Medulla oblongata (tissue), 1 donor: ENCODE results near the gene PHF21A.
"Not testable (repeated sequence)": the region's sequence is repeated elsewhere in the genome, so short reads cannot be mapped to it uniquely, and the experiment has no call there.

Experiments
- DNase-seq: peaks from one replicate; pipeline ENCODE4 v3.0.0-alpha.2; 2015; ENCODE audit errors: extremely low spot score

PHF21A gene

DNA sequence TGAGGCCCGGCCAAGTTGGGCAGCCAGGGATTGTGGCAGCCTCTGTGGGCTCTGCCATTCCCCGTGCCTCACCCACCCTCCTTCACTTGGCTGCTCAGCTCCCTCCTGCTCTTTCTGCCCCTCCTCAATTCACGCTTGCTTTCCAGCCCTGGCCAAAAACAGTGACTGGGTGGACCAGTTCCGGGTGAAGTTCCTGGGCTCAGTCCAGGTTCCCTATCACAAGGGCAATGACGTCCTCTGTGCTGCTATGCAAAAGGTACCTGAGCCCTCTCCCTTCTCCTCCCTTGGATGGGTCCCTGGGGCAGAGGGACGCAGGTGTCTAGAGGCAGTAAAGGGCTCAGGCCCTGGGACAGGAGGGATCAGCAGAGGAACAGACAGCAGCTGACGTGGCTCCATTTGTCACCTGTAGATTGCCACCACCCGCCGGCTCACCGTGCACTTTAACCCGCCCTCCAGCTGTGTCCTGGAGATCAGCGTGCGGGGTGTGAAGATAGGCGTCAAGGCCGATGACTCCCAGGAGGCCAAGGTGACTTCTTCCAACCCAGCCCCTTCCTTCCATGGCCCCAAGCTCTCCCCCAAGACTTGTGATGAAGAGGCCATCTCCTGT is 216.8 kb downstream of the PHF21A start:
- DNase-seq: no peak

- no peak for DNase-seq
Observed at GRCh38 chr11:45902452-45903380, 218.5 kb downstream of the PHF21A start.

- peak; percentile 93 for DNase-seq
Observed at GRCh38 chr11:45901626-45902025, 219.6 kb downstream of the PHF21A start.

GRCh38 chr11:45900916-45901617 is 220.2 kb downstream of the PHF21A start:
- peak; percentile 80 for DNase-seq

DNA sequence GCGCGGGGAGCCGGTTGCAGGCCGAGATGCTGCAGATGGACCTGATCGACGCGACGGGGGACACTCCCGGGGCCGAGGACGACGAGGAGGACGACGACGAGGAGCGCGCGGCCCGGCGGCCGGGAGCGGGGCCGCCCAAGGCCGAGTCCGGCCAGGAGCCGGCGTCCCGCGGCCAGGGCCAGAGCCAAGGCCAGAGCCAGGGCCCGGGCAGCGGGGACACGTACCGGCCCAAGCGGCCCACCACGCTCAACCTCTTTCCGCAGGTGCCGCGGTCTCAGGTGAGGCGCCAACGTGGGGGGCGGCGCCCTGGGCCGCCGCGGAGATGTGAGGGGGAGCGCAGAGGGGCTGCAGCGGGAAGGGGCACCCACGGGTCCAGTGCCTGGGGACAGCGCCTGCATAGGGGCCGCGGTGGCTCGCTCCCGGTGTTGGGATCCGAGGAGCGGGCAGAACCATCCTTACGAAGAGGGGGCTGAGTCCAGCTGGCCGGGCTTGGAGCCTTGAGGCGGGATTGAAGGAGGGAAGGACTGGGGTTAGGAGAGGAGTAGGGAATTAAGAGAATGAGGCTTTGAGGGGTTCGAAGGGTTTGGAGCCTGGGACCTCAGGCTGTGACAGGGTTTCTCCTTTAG is 221.0 kb downstream of the PHF21A start:
- DNase-seq: not testable (repeated sequence)

GRCh38 chr11:45899448-45900174 is 221.6 kb downstream of the PHF21A start:
- DNase-seq: peak; percentile 93

DNA sequence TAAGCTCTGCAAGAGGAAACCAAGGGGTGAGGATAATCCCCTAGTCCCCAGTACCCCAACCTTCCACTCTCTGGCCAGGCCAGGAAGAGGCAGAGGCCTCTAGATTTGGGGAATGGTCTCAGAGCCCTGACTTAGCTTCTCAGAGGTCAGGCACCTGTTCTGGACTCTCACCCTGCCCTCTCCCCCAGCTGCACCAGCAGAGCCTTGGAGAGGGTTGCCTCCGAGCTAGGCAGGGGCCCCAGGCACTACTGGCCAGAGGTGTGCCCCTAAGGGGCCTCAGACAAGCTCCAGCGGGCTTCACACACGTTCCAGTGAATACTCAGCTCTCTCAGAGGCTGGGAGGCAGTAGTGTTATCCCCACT is 222.2 kb downstream of the PHF21A start:
- DNase-seq: no peak

DNA sequence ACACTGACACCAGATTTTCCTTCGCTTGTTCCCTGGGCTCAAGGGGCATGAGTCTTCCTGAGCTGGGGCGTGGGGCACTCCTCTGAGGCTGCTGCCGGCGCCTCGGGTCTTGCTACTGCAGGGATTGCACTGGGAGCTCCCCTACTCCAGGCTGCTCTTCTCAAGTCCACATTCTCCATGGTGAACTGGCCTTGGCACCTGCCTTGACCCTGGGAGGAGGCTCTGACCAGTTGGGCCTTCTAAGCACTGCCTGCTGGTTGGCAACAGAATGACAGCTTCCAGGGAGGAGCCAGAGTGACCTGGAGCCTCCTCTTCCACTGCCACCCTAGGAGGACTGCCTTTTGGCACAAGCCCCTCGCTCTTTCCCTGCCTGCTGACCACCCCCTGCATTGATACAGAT is 223.7 kb downstream of the PHF21A start:
- DNase-seq: no peak

DNA sequence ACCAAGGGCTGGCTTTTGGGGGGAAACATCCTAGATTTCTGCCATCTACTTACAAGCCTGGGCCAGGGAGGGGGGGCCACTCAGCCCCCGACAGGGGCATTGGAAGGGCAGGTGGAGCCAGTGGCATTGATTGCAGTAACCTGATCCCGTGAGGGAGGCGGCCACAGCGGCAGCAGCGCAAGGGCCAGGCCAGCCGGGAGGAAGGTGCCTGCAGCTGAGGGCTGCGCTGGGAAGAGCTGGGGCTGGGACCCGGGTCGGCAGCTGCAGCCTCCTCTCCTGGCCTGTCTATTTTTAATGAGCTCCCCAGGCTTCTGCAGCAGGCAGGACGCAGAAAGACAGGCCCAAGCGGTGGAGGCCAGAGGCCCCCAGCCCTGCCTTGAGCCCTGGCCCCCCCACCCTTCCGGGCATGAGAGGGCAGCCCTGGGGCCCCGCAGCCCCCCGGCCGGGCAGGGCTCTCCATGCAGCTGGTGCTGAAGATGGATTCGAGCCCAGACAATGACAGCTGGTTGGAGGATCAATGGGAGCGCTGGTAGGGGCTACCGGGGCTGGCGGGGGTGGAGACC is 224.8 kb downstream of the PHF21A start:
- DNase-seq: no peak

GRCh38 chr11:45895553-45896259 is 225.5 kb downstream of the PHF21A start:
- DNase-seq: no peak

- DNase-seq: no peak
Observed at GRCh38 chr11:45894555-45895247, 226.6 kb downstream of the PHF21A start.

DNA sequence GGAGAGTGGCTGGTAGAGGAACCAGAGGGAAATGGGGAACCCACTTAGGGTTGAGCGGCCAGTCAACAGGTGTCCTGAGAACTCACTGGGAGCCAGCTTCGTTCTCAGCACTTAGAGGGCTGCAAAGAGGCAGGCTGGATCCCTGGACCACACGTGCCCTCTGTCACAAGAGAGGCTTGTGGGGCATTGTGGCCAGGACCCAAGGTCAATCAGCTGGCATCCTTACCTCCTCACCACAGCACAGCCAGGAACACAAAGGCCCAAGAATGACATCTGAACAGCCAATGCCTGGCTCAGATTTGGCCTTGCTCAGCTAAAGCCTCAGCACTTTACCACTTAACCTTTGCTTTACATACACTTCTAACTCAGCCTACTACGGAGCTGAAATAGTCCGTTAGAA is 228.4 kb downstream of the PHF21A start:
- no peak for DNase-seq

GRCh38 chr11:45890886-45891550 is 230.2 kb downstream of the PHF21A start:
- no peak for DNase-seq

GRCh38 chr11:45889966-45890365 is 231.3 kb downstream of the PHF21A start:
- no peak for DNase-seq

- DNase-seq: no peak
Observed at GRCh38 chr11:45889555-45889954, 231.7 kb downstream of the PHF21A start.

DNA sequence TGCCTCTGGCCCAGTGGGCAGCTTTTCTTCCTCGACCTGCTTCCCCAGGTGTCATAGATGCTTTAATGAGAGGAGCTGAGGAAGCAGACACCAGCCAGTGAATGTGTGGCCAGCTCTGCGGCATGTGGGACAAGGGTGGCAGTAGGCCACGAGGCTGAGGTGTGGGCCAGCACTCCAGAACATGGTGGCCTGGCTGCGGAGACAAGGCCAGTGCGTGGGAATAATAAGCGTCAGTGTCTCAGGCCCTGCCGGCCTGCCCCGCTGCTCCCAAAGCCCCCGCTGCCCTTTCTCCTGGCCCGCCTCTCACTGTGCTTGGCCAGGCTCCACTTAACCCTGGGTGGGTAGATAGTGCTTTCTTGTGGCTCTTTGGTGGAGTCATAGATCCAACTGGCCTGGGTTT is 233.7 kb downstream of the PHF21A start:
- DNase-seq: no peak

- no peak for DNase-seq
Observed at GRCh38 chr11:45886816-45887520, 234.3 kb downstream of the PHF21A start.

DNA sequence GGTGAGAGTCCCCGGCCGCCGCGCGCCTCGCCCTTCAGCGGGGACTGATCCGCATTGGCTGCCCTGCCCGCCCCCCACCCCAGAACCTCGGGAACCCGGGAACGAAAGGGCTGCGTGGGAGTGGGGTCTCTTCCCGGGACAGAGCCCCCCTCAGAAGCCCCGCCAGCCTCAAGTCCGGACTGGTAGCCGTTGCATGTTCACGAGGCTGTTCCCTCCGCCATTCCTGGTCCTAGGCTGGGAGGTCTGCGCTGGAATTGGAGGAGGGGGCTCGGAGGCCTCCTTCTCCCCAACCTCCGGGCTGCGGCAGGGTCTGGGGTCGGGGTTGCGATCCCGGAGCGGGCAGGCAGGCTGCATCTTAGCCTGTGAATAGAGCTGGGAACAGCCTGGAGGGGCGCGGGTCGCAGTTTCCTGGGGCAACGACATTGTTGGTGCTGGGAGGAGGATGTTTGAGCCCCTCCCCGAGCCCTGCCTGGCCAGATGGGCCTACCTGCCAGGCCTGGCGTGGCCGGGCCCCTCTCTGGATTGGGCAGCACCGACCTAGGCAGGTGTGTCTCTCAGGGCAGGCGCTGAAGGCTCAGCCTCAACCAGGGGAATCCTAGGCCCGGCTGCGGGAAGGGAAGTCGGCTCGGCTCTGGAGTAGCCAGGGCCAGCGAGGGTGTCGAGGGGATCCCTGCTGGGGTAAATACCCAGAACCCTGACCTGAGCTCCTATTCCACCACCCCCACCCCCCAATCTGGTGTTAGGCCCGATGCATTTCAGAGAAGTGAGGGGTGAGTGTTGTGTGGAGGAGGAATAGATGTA is 235.1 kb downstream of the PHF21A start:
- no peak for DNase-seq
